SK-N-SH (cell line): ENCODE measurements around the gene TOLLIP.

Experiments
- CTCF ChIP-seq: fragments of 200-600 bp; sonication (generic); IDR thresholded peaks from 2 replicates; pipeline ENCODE4 v1.6.1; 2017; ENCODE audit warnings: antibody characterized with exemption, mild to moderate bottlenecking, moderate library complexity
- YY1 ChIP-seq: IDR thresholded peaks from 2 replicates; pipeline ENCODE4 v1.4.0; 2012; ENCODE audit warnings: low read depth, mild to moderate bottlenecking

- no peak for TF ChIP-seq CTCF
- no peak for TF ChIP-seq YY1
Measured at GRCh38 chr11:1226226-1226985, 83.0 kb downstream of the TOLLIP start.
